ENCODE data around the gene HVCN1. TPM values are rescaled to one million over a fixed set of nuclear protein-coding genes. Genes with fewer than 3 reads are reported as not detected.

HVCN1 gene
- total and polyA plus RNA-seq, 2 of the 8 experiments (the other 6 are each of a cell fraction or from before 2014, with no cell fraction given), result 5.8 to 11.2 TPM

Small RNA genes within 50 kb of the gene (small RNA-seq; reads per million reads assigned to genes)
- gene RN7SL387P (ENCODE audit: insufficient read depth), result not detected

Other genes with a start within 250 kb of the HVCN1 start
- gene ARPC3, start 238.8 kb downstream of the HVCN1 start, total RNA-seq (2021; fragmentation: NEBNext Ultra II Directional; extraction: Animal tissue kit (Norgen Biotek cat#: 25700)), result 160 and 170 TPM in 2 replicates
- 33.8 and 36.7 TPM in 2 replicates for gene ARPC3, start 238.8 kb downstream of the HVCN1 start, polyA plus RNA-seq (2011; rRNA removed)
- gene GPN3, start 220.9 kb downstream of the HVCN1 start, total RNA-seq (2021; fragmentation: NEBNext Ultra II Directional; extraction: Animal tissue kit (Norgen Biotek cat#: 25700)), result 49.7 and 50.8 TPM in 2 replicates
- 32.8 and 52.9 TPM in 2 replicates for gene GPN3, start 220.9 kb downstream of the HVCN1 start, polyA plus RNA-seq (2011; rRNA removed)
- gene FAM216A, start 220.3 kb downstream of the HVCN1 start, total RNA-seq (2021; fragmentation: NEBNext Ultra II Directional; extraction: Animal tissue kit (Norgen Biotek cat#: 25700)), result 19.8 and 22.2 TPM in 2 replicates
- 24.6 and 24.8 TPM in 2 replicates for gene FAM216A, start 220.3 kb downstream of the HVCN1 start, polyA plus RNA-seq (2011; rRNA removed)
- 59.0 and 62.5 TPM in 2 replicates for gene VPS29, start 187.0 kb downstream of the HVCN1 start, total RNA-seq (2021; fragmentation: NEBNext Ultra II Directional; extraction: Animal tissue kit (Norgen Biotek cat#: 25700))
- 40.0 and 74.6 TPM in 2 replicates for gene VPS29, start 187.0 kb downstream of the HVCN1 start, polyA plus RNA-seq (2011; rRNA removed)
- gene RAD9B, start 186.8 kb downstream of the HVCN1 start, total RNA-seq (2021; fragmentation: NEBNext Ultra II Directional; extraction: Animal tissue kit (Norgen Biotek cat#: 25700)), result not detected in 2 replicates
- gene RAD9B, start 186.8 kb downstream of the HVCN1 start, polyA plus RNA-seq (2011; rRNA removed), result 0.03 and 0.06 TPM in 2 replicates
- gene PPTC7, start 105.8 kb downstream of the HVCN1 start, total RNA-seq (2021; fragmentation: NEBNext Ultra II Directional; extraction: Animal tissue kit (Norgen Biotek cat#: 25700)), result 15.9 and 16.0 TPM in 2 replicates
- 5.2 and 8.1 TPM in 2 replicates for gene PPTC7, start 105.8 kb downstream of the HVCN1 start, polyA plus RNA-seq (2011; rRNA removed)
- gene TCTN1, start 75.0 kb downstream of the HVCN1 start, total RNA-seq (2021; fragmentation: NEBNext Ultra II Directional; extraction: Animal tissue kit (Norgen Biotek cat#: 25700)), result 11.1 and 16.4 TPM in 2 replicates
- 14.7 and 20.8 TPM in 2 replicates for gene TCTN1, start 75.0 kb downstream of the HVCN1 start, polyA plus RNA-seq (2011; rRNA removed)
- 335 and 350 TPM in 2 replicates for gene PPP1CC, start 53.8 kb upstream of the HVCN1 start, total RNA-seq (2021; fragmentation: NEBNext Ultra II Directional; extraction: Animal tissue kit (Norgen Biotek cat#: 25700))
- 109 and 193 TPM in 2 replicates for gene PPP1CC, start 53.8 kb upstream of the HVCN1 start, polyA plus RNA-seq (2011; rRNA removed)
- gene CCDC63, start 157.9 kb upstream of the HVCN1 start, total RNA-seq (2021; fragmentation: NEBNext Ultra II Directional; extraction: Animal tissue kit (Norgen Biotek cat#: 25700)), result 0.55 and 0.93 TPM in 2 replicates
- 0.42 TPM in 2 replicates for gene CCDC63, start 157.9 kb upstream of the HVCN1 start, polyA plus RNA-seq (2011; rRNA removed)
- not detected in 2 replicates for gene MYL2, start 231.5 kb upstream of the HVCN1 start, total RNA-seq (2021; fragmentation: NEBNext Ultra II Directional; extraction: Animal tissue kit (Norgen Biotek cat#: 25700))
- gene MYL2, start 231.5 kb upstream of the HVCN1 start, polyA plus RNA-seq (2011; rRNA removed), result not detected in 2 replicates

All from H1 (cell line).